ENCODE results near the gene LMOD2.

Gene LMOD2

DNA sequence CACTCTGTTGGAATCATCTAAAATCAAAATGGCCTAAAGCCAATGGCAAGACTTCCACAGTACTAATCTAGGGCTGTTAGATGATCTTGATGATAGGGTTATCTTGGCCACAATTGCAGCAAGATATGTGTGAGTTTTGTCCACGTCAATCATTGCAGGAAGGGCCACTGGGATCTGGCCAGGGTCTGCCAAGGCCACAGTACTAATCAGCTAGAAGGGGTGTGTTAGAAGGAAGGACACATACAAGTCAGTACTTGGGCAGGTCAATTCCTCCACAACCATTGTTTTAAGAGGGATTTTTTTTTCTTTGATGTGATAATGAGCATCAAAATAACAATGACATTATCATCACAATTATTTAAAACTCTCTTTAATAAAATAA lies 1.6 kb downstream of the LMOD2 start:
- no peak for DNase-seq (ENCODE audit: low read depth in 2 of 2)
- no peak for TF ChIP-seq CTCF (IDR thresholded peaks at IDR 0.05; ENCODE audit: low read depth, low read length)
- H3K4me3 ChIP-seq (replicated peaks in 1 of 2; ENCODE audit: low read depth in 2 of 2, low read length in 2 of 2), result no peak overlapping the region

DNA sequence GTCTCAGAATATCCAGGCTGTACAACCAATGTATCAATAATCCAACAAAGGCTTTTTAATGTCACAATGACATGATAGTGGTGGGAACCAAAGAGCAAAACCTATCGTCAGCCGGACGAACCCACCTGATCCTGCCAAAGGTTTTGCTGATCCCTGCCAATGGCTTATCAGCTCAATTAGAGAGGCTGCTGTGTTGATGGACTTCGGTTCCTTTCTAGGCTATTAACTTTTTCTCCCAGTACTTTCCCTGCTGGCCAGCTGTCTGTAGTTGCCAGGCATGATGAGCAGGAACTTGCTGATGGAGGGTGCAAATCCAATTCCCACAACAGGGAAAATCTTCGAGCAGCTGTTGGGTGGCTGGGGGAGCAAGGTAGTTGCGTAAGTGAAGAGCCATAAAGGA lies 2.4 kb downstream of the LMOD2 start:
- DNase-seq (ENCODE audit: low read depth in 2 of 2), result no peak
- TF ChIP-seq CTCF (IDR thresholded peaks at IDR 0.05; ENCODE audit: low read depth, low read length), result no peak
- no peak overlapping the region for H3K4me3 ChIP-seq (replicated peaks in 1 of 2; ENCODE audit: low read depth in 2 of 2, low read length in 2 of 2)

DNA sequence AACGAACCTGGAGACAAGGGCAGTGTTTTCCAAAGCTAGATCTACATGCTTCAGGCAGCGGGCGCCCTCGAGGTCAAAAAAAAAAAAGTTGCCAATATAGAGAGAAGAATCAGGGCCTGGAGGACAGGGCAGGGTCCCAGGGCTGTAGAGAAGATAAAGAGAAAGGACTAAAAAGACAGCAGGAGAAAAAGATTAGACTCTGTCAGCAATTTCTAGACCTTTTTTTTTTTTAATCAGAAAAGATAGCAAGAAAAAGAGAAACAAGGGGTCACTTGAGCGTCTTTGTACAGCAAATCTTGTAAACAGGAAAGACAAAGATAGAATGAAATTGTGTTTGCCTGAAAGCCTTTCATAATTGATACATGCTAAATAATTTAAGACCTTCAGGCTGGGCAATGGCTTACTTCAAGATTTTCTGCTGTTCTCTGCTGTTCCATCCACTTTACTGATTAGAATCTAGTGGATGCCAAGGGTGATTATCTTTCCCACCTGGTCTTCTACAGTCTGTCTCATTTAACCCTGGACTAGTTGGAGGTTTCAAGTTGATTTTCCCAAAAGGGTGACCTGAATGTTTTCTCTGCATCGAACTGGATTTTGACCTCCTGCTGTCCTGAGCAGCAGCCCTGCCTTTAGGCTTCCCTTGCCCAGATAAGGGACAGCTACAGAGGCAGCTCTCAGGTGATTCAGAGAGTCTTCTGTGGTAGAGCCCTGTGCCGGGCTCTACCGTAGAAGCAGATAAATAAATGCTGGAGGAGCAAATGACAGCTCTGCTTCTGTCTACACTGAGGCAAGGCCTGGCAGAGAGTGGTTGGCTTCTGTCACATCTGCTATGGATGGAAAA lies 5.1 kb downstream of the LMOD2 start:
- H3K4me3 ChIP-seq (replicated peaks in 1 of 2; ENCODE audit: low read depth in 2 of 2, low read length in 2 of 2), result no peak overlapping the region
- no peak for TF ChIP-seq CTCF (IDR thresholded peaks at IDR 0.05; ENCODE audit: low read depth, low read length)
- DNase-seq (ENCODE audit: low read depth in 2 of 2), result no peak

- DNase-seq (ENCODE audit: low read depth in 2 of 2), result no peak
- TF ChIP-seq CTCF (IDR thresholded peaks at IDR 0.05; ENCODE audit: low read depth, low read length), result no peak
- no peak overlapping the region for H3K4me3 ChIP-seq (replicated peaks in 1 of 2; ENCODE audit: low read depth in 2 of 2, low read length in 2 of 2)
Measured at GRCh38 chr7:123661765-123662164, 6.1 kb downstream of the LMOD2 start.

- H3K4me3 ChIP-seq (replicated peaks in 1 of 2; ENCODE audit: low read depth in 2 of 2, low read length in 2 of 2), result no peak overlapping the region
- no peak for DNase-seq (ENCODE audit: low read depth in 2 of 2)
- no peak for TF ChIP-seq CTCF (IDR thresholded peaks at IDR 0.05; ENCODE audit: low read depth, low read length)
Measured at GRCh38 chr7:123662293-123662692, 6.6 kb downstream of the LMOD2 start.

- H3K4me3 ChIP-seq (replicated peaks in 1 of 2; ENCODE audit: low read depth in 2 of 2, low read length in 2 of 2), result no peak overlapping the region
- TF ChIP-seq CTCF (IDR thresholded peaks at IDR 0.05; ENCODE audit: low read depth, low read length), result no peak
- no peak for DNase-seq (ENCODE audit: low read depth in 2 of 2)
Measured at GRCh38 chr7:123662755-123663154, 7.1 kb downstream of the LMOD2 start.

DNA sequence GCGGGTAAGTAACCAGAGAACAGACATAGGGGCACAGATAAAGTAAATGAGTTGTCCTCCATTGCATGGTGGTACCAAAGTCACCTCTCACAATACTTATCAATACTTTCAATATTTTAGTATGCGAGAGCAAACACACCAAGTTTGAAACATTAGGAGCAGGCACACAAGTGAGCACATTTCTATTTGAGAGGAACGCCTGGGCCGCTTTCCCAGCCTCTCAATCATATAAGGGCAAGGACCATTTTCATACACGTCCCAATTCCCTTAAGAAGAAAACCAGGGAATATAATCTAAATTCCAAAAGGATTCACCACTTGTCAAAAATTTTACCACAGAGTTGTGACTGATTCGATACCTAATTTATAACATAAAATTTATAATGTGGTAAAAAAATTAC lies 7.5 kb downstream of the LMOD2 start:
- TF ChIP-seq CTCF (IDR thresholded peaks at IDR 0.05; ENCODE audit: low read depth, low read length), result no peak
- no peak overlapping the region for H3K4me3 ChIP-seq (replicated peaks in 1 of 2; ENCODE audit: low read depth in 2 of 2, low read length in 2 of 2)
- DNase-seq (ENCODE audit: low read depth in 2 of 2), result no peak
